Measurements from ENCODE around the gene TTYH1.
A peak's percentile ranks its signal among the peaks of the same experiment; 100 is the strongest.
"Not testable (repeated sequence)": the region's sequence is repeated elsewhere in the genome, so short reads cannot be mapped to it uniquely, and the experiment has no call there.

Gene TTYH1

DNA sequence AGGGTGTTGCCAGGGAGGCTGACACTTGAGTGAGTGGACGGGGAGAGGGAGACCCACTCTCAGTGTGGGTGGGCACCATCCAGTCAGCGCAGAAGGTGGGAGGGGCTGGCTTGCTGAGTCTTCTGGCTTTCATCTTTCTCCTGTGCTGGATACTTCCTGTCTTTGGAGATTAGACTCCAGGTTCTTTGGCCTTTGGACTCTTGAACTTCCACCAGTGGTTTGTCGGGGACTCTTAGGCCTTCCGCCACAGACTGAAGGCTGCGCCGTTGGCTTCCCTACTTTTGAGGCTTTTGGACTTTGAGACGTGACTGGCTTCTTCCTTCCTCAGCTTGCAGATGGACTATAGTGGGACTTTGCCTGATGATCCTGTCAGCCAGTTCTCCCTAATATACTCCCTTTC lies 29.5 kb downstream of the TTYH1 start:
- DNase-seq (ENCODE audit: low spot score), result no peak

DNA sequence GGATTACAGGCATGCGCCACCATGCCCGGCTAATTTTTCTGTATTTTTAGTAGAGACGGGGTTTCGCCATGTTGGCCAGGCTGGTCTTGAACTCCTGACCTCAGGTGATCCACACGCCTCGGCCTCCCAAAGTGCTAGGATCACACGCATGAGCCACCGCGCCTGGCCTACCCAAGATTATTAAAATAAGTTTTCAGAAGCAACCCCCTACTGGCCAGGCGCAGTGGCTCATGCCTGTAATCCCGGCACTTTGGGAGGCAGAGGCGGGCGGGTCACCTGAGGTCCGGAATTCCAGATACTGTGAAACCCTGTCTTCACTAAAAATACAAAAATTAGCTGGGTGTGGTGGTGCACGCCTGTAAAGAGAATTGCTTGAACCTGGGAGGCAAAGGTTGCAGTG lies 31.1 kb downstream of the TTYH1 start:
- not testable (repeated sequence) for DNase-seq (ENCODE audit: low spot score)

DNA sequence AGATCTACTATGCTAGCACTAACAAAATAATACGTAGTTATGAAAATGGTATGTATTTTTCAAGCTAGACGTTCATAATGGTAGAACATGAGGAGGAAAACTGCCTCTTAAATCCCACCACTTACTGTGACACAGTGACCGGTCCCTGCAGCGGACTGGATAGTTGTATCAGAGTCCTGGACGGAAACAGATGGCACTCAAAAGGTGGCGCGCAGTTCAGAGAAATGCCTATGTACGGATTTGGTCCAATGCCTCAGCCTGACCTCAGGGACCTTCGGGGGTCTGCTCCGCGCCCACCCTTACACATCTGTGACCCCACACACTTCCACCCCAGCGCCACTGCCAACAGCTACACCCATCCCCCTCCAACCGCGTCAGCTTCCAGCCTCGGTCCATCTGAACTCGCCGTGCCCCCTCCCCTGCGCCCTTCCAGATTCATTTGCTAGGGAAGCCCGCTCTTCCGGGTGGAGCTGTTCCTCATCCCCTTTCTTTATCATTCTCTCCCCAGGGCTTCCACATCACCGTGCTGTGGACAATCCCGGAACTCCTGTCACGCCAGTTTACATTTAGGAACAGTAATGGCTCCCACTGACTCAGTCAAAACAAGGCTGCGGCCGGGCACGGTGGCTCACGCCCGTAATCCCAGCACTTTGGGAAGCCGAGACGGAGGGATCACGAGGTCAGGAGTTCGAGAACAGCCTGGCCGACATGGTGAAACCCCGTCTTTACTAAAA lies 32.9 kb downstream of the TTYH1 start:
- DNase-seq (ENCODE audit: low spot score), result peak; percentile 58

DNA sequence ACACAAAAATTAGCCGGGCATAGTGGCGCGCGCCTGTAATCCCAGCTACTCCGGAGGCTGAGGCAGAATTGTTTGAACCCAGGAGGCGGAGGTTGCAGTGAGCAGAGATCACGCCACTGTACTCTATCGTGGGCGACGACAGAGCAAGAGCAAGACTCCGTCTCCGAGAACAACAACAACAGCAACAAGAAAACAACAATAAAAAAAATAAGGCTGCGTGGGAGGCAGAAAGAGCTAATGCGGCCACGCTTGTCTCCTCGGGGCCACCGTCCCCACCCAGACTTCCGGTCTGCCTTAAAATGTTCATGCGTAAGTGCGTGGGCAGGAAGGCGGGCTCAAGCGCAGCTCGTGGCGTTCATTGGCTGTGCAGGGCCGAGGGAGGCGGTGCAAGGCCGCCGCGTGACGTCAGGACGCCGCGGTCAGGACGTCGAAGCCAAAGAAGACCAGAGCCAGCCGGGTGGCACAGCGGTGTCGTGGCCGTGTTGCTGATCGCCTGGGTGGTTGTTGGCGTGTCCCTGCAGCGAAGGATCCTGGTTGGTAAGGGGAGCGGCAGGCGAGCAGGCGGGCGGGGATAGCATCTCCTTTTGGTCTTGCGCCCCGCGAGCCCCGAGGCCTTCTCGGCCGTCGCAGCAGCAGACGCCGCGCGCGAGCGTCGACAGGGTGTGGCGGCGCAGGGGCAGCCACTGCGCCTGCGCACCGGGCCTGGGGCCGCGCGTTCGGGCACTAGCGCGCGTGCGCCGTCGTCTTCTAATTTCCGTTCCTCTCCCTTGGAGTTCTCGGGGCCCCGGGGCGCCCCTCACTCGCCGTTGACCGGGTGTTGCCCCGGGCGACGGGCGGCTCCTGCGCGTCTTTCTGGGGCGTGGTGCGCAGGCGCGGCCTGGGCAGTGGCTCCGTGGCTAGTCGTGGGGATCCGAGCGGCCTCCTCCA lies 33.8 kb downstream of the TTYH1 start, which contains the start of gene LENG8:
Gene LENG8 (plus strand): TSS at position 426 of the 927 bp plus-strand sequence. CDS start 2,146 bp downstream, outside the sequence.
- DNase-seq (ENCODE audit: low spot score), result peak; percentile 97

DNA sequence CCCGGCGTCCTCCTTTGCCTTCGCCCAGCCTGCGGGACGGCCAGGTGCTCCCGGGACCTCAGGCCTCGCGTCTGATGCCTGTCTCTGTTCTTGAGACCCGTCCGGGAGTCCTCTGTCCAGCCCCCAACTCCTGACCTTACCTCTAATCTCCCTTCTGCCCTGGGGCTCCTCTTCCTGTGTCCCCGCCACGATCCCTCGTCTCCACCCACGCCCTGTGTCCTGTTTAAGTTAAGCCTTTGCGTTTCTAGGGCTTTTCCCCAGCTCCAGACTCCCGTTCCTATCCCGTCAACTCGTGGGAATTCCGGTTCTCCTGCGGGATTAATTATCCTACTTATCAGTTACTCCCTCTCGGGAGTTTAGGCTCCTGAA lies 34.4 kb downstream of the TTYH1 start:
- no peak for DNase-seq (ENCODE audit: low spot score)

DNA sequence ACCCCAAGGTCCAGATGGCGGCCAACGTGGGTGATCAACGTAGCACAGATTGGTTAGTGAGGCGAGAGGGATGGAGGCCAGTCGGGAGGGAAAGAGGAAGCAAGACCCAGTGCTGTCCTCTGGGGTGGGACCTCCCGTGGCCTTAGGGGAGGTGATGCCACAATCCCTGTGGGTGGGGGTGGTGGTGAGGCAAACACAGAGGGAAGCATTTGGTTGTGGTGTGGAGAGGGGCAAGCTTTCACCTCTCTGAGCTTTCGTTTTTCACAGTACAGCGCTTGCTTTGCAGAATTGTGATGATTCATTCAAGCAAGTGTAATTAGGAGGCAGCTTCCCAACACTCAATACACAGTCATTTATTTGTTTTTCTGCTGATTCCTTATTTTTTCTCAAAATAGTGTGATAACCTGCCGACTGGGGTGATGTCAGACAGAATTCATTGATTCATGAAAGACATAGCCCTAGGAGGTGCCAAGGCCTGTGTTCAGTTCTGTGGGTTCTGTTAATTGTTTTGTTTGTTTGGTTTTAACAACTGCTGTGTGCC lies 36.1 kb downstream of the TTYH1 start:
- DNase-seq (ENCODE audit: low spot score), result no peak

DNA sequence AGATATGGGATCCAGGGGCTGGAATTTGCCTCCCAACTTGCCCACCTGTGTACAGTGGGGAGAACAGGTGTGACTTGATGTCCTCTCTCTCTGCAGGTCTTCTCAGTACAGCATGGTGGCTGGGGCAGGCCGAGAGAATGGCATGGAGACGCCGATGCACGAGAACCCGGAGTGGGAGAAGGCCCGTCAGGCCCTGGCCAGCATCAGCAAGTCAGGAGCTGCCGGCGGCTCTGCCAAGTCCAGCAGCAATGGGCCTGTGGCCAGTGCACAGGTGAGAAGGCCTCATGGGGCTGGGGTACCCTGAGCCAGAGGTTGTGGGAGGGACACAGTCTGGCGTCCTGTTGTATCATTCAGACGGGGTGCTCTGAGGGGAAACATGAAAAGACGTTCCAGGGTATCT lies 36.7 kb downstream of the TTYH1 start:
- no peak for DNase-seq (ENCODE audit: low spot score)

DNA sequence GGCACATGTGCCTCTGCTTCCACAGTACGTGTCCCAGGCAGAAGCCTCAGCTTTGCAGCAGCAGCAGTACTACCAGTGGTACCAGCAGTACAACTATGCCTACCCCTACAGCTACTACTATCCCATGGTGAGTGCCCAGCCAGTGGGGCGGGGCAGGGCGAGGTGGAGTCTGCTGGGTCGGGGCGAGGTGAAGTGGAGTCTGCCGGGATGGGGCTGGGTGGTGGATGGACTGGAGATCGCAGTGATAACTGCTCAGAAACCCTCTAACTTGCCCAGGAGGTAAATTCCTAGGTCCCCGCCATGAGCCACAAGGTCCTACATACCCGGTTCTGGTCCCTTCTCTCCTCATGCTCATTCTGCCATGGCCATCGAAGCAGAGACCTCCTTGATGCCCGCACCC lies 37.4 kb downstream of the TTYH1 start:
- DNase-seq (ENCODE audit: low spot score), result no peak

DNA sequence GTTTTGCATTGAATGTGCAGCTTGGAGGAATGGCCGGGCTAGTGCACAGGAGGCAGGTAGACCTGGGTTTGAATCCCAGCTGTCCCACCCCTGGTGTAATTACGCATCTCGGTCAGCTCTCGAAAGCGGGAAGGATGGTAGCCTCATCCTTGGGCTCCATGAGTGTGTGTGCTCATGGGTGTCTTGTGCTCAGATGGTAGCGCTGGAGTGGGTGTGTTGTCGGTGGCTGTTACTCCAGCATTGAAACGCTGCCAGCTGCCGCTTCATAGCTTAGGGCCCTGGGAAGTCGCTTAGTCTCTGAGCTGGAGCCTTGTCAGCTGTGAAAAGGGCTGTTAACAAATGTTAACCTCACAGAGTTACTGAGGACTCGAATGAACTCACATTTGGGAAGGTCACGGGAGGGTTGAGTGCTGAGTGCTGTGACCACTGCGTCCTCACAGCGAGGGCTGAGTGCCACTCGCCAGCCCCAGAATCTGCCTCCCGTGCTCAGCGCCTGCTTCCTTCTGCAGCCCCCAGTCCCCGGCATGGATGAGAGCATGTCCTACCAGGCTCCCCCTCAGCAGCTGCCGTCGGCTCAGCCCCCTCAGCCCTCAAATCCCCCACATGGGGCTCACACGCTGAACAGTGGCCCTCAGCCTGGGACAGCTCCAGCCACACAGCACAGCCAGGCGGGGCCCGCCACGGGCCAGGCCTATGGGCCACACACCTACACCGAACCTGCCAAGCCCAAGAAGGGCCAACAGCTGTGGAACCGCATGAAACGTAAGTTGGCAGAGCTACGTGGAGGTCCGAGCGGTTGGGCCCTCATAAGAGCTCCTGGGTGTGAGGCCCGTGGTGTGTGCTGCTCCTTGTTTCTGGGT lies 38.9 kb downstream of the TTYH1 start:
- no peak for DNase-seq (ENCODE audit: low spot score)

DNA sequence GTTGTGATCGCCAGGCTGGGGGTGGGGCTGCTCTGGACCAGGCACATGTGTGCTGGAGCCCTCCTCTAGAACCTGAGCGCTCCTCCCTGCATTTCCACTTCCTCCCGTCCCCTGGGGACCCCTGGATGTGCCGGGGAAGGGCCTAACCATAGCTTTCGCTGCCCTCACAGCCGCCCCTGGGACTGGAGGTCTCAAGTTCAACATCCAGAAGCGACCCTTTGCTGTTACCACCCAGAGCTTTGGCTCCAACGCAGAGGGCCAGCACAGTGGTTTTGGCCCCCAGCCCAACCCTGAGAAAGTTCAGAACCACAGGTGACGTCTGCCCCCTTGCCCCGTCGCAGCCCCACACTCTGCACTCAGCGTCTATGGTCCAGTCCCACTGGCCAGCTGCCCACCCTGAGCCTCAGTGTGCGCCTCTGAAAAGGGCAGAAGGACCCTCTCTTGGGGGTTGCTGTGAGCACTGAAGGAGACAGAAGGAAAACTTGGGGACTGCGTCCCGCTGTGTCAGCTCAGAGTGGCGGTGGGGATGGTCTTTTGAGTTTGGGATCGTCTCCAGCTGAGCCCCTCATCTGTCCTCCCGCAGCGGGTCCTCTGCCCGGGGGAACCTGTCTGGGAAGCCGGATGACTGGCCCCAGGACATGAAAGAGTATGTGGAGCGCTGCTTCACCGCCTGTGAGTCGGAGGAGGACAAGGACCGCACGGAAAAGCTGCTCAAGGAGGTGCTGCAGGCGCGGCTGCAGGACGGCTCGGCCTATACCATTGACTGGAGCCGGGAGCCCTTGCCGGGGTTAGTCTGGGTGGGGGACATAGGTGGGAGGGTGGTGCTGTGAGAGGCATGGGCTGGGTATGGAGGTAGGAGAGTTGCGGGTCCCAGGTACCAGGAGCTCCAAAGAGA lies 39.8 kb downstream of the TTYH1 start:
- DNase-seq (ENCODE audit: low spot score), result no peak

DNA sequence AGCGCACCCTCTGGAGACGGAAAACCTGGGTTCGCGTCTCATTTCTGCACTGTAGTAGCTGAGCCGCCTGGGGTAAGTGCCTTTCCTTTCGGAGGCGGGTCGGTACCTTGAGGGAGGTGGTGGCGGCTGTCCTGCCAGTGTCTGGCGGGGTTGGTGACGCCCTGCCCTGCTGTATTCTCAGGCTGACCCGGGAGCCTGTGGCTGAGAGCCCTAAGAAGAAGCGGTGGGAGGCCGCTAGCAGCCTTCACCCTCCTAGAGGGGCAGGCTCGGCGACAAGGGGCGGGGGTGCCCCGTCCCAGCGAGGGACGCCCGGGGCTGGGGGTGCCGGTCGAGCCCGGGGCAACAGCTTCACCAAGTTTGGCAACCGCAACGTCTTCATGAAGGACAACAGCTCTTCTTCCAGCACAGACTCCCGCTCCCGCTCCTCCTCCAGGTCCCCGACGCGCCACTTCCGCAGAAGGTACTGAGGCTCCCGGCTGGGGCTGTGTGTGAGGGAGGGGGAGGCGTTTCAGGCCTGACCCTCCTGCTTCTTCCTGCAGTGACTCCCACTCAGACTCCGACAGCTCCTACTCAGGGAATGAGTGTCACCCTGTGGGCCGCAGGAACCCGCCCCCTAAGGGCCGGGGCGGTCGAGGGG lies 40.6 kb downstream of the TTYH1 start:
- DNase-seq (ENCODE audit: low spot score), result no peak

DNA sequence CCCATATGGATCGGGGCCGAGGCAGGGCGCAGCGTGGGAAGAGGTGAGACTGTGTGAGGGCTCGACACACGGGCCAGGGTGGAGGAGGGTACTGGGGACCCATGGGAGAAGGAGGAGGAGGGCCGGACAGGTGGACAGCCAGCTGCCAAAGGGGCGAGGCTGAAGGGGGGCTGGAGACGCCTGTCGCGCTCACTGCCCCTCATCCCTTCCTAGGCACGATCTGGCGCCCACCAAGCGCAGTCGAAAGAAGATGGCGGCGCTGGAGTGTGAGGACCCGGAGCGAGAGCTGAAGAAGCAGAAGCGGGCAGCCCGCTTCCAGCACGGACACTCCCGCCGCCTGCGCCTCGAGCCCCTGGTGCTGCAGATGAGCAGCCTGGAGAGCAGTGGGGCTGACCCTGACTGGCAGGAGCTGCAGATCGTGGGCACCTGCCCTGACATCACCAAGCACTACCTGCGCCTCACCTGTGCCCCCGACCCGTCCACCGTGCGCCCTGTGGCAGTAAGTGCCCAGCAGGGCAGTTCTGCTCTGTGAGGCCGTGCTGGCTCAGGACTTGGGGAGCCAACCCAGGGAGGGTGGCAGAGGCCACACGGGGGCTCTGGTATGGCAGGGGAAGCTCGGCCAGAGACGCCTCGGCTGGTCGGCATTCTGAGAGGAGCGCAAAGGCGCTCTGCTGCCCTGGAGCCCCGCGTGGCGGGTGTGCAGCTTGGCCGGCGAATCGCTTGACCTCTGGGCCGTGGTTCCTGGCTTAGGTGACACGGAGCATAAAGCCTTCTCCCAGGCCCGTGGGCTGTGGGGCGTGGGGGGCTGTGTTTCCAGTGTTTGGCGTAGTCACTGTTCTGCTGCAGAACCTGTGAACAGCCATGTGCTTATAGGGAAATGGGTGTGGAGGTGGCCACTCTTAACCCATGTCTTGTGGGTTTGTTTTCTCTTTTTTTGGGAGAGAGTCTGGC lies 41.4 kb downstream of the TTYH1 start:
- no peak for DNase-seq (ENCODE audit: low spot score)

DNA sequence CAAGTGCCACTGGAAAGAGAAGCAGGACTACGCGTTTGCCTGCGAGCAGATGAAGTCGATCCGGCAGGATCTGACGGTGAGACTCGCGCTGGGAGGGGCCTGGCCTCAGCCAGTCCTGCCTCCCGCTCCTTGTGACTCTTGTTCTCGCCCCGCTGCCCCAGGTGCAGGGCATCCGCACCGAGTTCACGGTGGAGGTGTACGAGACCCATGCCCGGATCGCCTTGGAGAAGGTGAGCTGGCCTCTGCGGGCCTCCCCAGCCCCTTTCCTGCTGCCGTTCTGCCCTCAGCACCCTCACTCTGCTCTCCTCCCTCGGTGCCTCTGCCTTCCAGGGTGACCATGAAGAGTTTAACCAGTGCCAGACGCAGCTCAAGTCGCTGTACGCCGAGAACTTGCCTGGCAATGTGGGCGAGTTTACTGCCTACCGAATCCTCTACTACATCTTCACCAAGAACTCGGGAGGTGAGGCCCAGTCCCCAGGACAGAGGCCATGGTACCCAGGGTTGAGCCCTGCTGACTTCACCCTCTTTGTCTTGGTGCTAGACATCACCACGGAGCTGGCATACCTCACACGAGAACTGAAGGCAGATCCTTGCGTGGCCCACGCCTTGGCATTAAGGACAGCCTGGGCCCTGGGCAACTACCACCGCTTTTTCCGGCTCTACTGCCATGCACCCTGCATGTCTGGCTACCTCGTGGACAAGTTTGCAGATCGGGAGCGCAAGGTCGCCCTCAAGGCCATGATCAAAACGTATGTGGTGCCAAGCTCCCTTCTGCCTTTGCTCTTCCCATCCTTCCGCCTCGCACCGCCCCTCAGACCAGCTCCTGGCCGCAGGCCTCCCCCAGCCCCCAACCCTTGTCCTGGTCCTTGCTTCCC lies 42.7 kb downstream of the TTYH1 start:
- DNase-seq (ENCODE audit: low spot score), result no peak

DNA sequence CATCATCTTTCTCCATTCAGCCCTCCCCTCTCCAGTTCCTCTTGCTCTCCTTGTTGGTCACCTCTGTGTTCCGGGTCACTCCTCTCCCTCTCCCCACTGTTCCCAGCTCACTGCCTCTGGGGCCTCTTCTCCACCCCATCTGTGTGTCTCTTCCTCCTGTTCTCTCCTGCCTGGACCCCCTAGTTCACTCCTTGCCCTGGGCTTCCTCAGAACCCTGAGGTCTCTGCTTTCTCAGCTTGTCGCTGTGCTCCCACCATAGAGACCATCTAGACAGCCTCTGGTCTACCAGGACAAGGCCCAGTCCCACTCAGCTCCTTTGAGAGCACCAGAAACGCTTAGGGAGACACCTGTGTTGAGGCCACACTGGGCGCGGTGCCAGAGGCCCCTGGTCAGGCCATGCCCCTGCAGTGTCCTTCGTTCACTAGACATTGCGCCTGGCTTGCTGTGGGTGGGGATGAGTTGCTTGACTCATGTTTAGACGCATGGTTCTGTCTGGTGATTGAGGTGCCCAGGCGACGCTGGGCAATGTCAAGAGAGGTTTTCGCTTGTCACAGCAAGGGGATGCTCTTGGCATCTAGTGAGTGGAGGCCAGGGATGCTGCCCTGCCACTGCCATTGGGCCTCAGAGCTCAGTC lies 43.5 kb downstream of the TTYH1 start:
- no peak for DNase-seq (ENCODE audit: low spot score)

DNA sequence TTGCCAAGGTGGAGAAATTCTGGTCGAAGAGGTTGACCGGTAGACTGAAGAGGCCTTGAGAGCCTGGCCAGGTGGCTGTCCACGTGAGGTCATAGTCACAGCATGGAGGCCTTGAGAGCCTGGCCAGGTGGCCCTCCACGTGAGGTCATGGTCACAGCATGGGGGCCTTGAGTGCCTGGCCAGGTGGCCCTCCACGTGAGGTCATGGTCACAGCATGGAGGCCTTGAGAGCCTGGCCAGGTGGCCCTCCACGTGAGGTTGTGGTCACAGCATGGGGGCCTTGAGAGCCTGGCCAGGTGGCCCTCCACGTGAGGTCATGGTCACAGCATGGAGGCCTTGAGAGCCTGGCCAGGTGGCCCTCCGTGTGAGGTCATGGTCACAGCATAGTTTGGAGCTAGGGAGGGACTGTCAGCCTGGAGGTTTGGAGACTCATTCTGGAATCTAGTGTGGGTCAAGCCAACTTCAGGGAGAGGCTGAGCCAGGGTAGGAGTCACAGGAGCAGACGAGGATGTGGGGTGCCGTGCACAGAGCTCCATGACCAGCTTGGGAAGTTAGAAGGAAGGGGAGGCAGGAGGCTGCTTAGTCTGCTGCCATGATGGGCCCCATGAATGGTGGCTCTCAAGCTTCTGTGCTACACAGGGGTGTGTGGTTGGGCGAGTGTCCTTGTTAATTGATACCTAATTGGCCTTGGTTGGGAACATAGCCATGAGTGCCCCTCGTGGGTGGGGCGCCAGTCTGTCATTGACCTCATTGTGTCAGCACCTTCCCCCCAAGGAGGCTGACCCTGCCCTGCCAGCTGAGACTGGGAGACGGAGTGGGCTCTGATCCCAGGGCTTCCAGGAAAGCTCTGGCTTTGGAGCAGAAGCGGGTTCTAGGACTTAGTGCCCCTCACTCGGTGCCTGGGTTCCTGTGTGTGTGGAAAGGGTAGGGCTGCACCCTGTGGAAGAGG lies 44.3 kb downstream of the TTYH1 start:
- no peak for DNase-seq (ENCODE audit: low spot score)

DNA sequence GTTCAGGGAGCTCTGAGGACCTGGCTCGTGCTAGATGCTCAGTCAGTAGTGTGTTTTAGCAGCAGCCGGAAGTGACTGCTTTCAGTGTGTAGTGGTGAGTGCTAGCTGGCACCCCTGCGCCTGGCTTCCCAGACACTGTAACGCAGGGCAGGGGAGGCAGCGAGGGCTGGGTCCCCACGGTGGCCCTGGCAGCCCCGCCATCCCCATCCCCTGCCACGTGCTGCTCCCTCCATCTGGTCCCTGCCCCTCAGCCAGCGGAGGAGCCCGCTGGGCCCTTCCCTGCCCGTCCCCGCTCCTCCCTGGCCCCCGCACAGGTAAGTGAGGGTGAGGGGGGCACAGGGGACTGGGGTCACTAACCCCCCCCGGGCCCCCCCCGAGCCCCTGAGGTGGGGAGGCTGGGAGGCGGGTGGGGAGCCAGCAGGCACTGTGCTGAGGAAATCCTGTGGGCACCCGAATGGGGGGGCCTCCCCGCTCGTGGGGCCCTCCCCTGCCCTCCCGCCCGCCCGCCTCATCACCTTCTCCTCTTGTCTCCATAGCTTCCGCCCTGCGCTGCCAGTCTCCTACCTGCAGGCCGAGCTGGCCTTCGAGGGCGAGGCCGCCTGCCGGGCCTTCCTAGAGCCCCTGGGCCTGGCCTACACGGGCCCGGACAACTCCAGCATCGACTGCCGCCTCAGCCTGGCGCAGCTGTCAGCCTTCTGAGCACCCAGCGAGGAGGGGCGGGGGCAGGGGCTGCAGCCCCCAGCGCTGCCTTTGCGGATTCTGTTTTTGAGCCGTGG lies 45.2 kb downstream of the TTYH1 start:
- no peak for DNase-seq (ENCODE audit: low spot score)

Data from AG08396 (cell line).